Measurements from ENCODE around the gene CRYGD. TPM values are rescaled to one million over a fixed set of nuclear protein-coding genes. Genes with fewer than 3 reads are reported as not detected.

The CRYGD gene
- not detected in 2 replicates for total RNA-seq

GRCh38 chr2:208124013-208124715 is at the start of gene CRYGD:
Gene CRYGD (minus strand): TSS chr2:208124524. CDS start chr2:208124473, 51 bp downstream.

GRCh38 chr2:208163489-208163888 is 39.2 kb upstream of the CRYGD start, which contains the start of gene CRYGA:
Gene CRYGA (minus strand): TSS chr2:208163589. CDS start chr2:208163556, 33 bp downstream.

GRCh38 chr2:208146006-208146405 is 21.7 kb upstream of the CRYGD start, which contains the start of gene CRYGB:
Gene CRYGB (minus strand): TSS chr2:208146158. CDS start chr2:208146120, 38 bp downstream.

DNA sequence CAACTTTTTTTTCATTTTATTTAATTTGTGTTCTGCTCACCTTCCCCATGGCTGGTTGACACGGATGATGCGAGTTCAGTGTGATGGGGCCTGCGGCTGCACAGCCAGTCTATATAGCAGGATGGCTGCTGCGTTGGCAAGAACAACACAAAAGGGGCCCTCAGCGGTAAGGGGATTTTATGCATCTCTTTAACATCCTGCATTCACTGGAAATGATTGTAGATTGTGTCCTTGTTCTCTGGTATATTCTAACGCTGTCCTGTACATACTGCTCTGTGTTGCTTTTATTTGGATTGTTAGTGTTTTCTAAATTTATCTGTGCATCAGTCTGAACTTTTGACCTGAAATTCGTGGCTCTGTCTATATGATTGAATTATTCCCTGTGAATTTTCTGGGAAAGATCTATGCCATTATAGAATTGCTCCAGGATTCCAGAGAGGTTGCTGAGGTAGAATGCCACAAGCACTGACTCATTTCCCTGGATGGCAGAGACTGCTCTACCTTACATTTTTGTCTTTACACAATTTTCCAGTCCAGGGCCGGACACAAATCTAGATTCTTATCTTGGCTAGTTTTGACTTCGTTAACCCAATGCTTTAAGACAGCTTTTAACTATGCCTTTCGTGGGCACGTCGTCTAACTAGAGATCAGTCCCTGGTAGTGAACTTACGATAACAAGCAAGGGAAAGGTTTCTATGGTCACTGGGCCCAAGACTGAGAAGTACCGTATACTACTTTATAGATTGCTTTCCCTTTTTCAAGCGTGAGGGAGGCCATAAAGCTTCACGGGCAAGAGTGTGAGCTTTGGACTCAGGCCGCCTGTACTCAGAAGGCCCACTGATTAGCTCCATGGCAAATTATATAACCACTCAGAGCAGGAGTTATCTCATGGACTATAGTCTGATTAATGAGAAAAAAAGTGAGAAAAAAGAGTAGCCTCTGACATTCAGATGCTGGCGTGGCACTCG is 5.7 kb upstream of the CRYGD start, which contains the start of gene CRYGC:
Gene CRYGC, minus strand, starts transcription at position 85 of the 968 bp plus-strand sequence. Its CDS starts 36 bp downstream, at position 49.

Other genes starting within 250 kb of the CRYGD start
- 4.9 and 8.7 TPM in 2 replicates for gene PLEKHM3, start 99.0 kb downstream of the CRYGD start, total RNA-seq
- not detected in 2 replicates for gene CRYGC, start 5.3 kb upstream of the CRYGD start, total RNA-seq
- not detected in 2 replicates for gene CRYGB, start 21.6 kb upstream of the CRYGD start, total RNA-seq
- not detected in 2 replicates for gene CRYGA, start 39.1 kb upstream of the CRYGD start, total RNA-seq
- not detected in 2 replicates for gene C2orf80, start 65.5 kb upstream of the CRYGD start, total RNA-seq
- 160 and 175 TPM in 2 replicates for gene IDH1, start 130.5 kb upstream of the CRYGD start, total RNA-seq
- 16.8 and 28.1 TPM in 2 replicates for gene PIKFYVE, start 141.7 kb upstream of the CRYGD start, total RNA-seq